A673 (cell line): ENCODE measurements around the gene PKD1.

ENCODE experiments used
- CTCF ChIP-seq: fragments of 300-800, 200-600 bp; sonication (generic); conservative IDR thresholded peaks from 2 replicates; pipeline ENCODE4 v1.5.1; 2017; ENCODE audit warnings: low read depth, mild to moderate bottlenecking, antibody characterized with exemption, low read length, moderate library complexity, mixed read lengths
- EZH2 ChIP-seq: fragments of 200-600 bp; sonication (generic); IDR thresholded peaks from 2 replicates; pipeline ENCODE4 v1.6.1; 2017; ENCODE audit warnings: borderline replicate concordance, low read depth, mild to moderate bottlenecking, mixed read lengths, antibody characterized with exemption, low read length; ENCODE audit not compliant: poor library complexity, severe bottlenecking

GRCh38 chr16:2079991-2080390 lies 55.7 kb downstream of the PKD1 start:
- TF ChIP-seq CTCF (no peak), EZH2 (no peak)
